ENCODE results near the gene CZIB.

The CZIB gene

GRCh38 chr1:53220171-53220961 is at the start of gene CZIB:
CZIB (minus strand) TSS chr1:53220634; CDS start chr1:53220575, 59 bp downstream.
- Histone ChIP-seq H3K9me3 (ENCODE audit: insufficient read depth, low read length) (no peaks in the 10 kb centered on the region; the same call in 1 of the 2 replicates), H3K9ac (ENCODE audit: insufficient read length, low read depth) (peak within 1 kb of the TSS; percentile 100), H3K4me1 (ENCODE audit: insufficient read depth, insufficient read length) (no peaks in the 10 kb centered on the region), H3K4me3 (ENCODE audit: insufficient read length, low read depth) (peak within 1 kb of the TSS; percentile 98), H3K36me3 (ENCODE audit: insufficient read depth, insufficient read length, low read length) (peaks cover 36% of the 10 kb centered on the region), H3K27me3 (ENCODE audit: insufficient read depth, insufficient read length) (no peaks in the 10 kb centered on the region)
- peak; percentile 89 for DNase-seq (ENCODE audit: low read depth, low spot score)
- TF ChIP-seq YY1 (IDR thresholded peaks at IDR 0.05; ENCODE audit: insufficient read depth, insufficient read length) (no peak), ZNF274 (IDR thresholded peaks at IDR 0.05; ENCODE audit: low read depth, low read length) (no peak), SUZ12 (IDR thresholded peaks at IDR 0.05; ENCODE audit: extremely low read depth, insufficient read depth, insufficient read length) (no peak)

- no peak for TF ChIP-seq SUZ12 (IDR thresholded peaks at IDR 0.05; ENCODE audit: extremely low read depth, insufficient read depth, insufficient read length)
- no peak for TF ChIP-seq ZNF274 (IDR thresholded peaks at IDR 0.05; ENCODE audit: low read depth, low read length)
- TF ChIP-seq YY1 (IDR thresholded peaks at IDR 0.05; ENCODE audit: insufficient read depth, insufficient read length), result no peak
- Histone ChIP-seq H3K27me3 (ENCODE audit: insufficient read depth, insufficient read length) (no peaks in the 10 kb centered on the region), H3K4me1 (ENCODE audit: insufficient read depth, insufficient read length) (no peaks in the 10 kb centered on the region), H3K9ac (ENCODE audit: insufficient read length, low read depth) (no peak overlapping the region), H3K36me3 (ENCODE audit: insufficient read depth, insufficient read length, low read length) (peaks cover 99% of the 10 kb centered on the region), H3K9me3 (ENCODE audit: insufficient read depth, low read length) (peaks cover 18% of the 10 kb centered on the region; the same call in 1 of the 2 replicates), H3K4me3 (ENCODE audit: insufficient read length, low read depth) (no peak overlapping the region)
- DNase-seq (ENCODE audit: low read depth, low spot score), result no peak
These were observed 49.7 kb upstream of the CZIB start for GRCh38 chr1:53270107-53270506.

GRCh38 chr1:53267761-53268160 is 47.3 kb upstream of the CZIB start:
- H3K4me3 ChIP-seq (ENCODE audit: insufficient read length, low read depth), result no peak overlapping the region
- no peaks in the 10 kb centered on the region for H3K4me1 ChIP-seq (ENCODE audit: insufficient read depth, insufficient read length)
- H3K27me3 ChIP-seq (ENCODE audit: insufficient read depth, insufficient read length), result no peaks in the 10 kb centered on the region
- H3K9me3 ChIP-seq (ENCODE audit: insufficient read depth, low read length), result peaks cover 18% of the 10 kb centered on the region; the same call in 1 of the 2 replicates
- peaks cover 99% of the 10 kb centered on the region for H3K36me3 ChIP-seq (ENCODE audit: insufficient read depth, insufficient read length, low read length)
- TF ChIP-seq SUZ12 (IDR thresholded peaks at IDR 0.05; ENCODE audit: extremely low read depth, insufficient read depth, insufficient read length) (no peak), YY1 (IDR thresholded peaks at IDR 0.05; ENCODE audit: insufficient read depth, insufficient read length) (no peak), ZNF274 (IDR thresholded peaks at IDR 0.05; ENCODE audit: low read depth, low read length) (no peak)
- H3K9ac ChIP-seq (ENCODE audit: insufficient read length, low read depth), result no peak overlapping the region
- no peak for DNase-seq (ENCODE audit: low read depth, low spot score)

GRCh38 chr1:53266038-53266437 is 45.6 kb upstream of the CZIB start:
- Histone ChIP-seq H3K9ac (ENCODE audit: insufficient read length, low read depth) (no peak overlapping the region), H3K27me3 (ENCODE audit: insufficient read depth, insufficient read length) (no peaks in the 10 kb centered on the region), H3K36me3 (ENCODE audit: insufficient read depth, insufficient read length, low read length) (peaks cover 99% of the 10 kb centered on the region), H3K4me1 (ENCODE audit: insufficient read depth, insufficient read length) (no peaks in the 10 kb centered on the region), H3K9me3 (ENCODE audit: insufficient read depth, low read length) (peaks cover 4% of the 10 kb centered on the region; the same call in 1 of the 2 replicates), H3K4me3 (ENCODE audit: insufficient read length, low read depth) (no peak overlapping the region)
- DNase-seq (ENCODE audit: low read depth, low spot score), result no peak
- TF ChIP-seq SUZ12 (IDR thresholded peaks at IDR 0.05; ENCODE audit: extremely low read depth, insufficient read depth, insufficient read length), result no peak
- no peak for TF ChIP-seq ZNF274 (IDR thresholded peaks at IDR 0.05; ENCODE audit: low read depth, low read length)
- no peak for TF ChIP-seq YY1 (IDR thresholded peaks at IDR 0.05; ENCODE audit: insufficient read depth, insufficient read length)

- no peak for DNase-seq (ENCODE audit: low read depth, low spot score)
- H3K9ac ChIP-seq (ENCODE audit: insufficient read length, low read depth), result no peak overlapping the region
- H3K4me1 ChIP-seq (ENCODE audit: insufficient read depth, insufficient read length), result no peaks in the 10 kb centered on the region
- no peak for TF ChIP-seq ZNF274 (IDR thresholded peaks at IDR 0.05; ENCODE audit: low read depth, low read length)
- H3K27me3 ChIP-seq (ENCODE audit: insufficient read depth, insufficient read length), result no peaks in the 10 kb centered on the region
- H3K9me3 ChIP-seq (ENCODE audit: insufficient read depth, low read length), result no peaks in the 10 kb centered on the region; the same call in 1 of the 2 replicates
- H3K4me3 ChIP-seq (ENCODE audit: insufficient read length, low read depth), result no peak overlapping the region
- peaks cover 99% of the 10 kb centered on the region for H3K36me3 ChIP-seq (ENCODE audit: insufficient read depth, insufficient read length, low read length)
These were observed 45.1 kb upstream of the CZIB start for GRCh38 chr1:53265581-53265980.

- TF ChIP-seq SUZ12 (IDR thresholded peaks at IDR 0.05; ENCODE audit: extremely low read depth, insufficient read depth, insufficient read length), result no peak
- TF ChIP-seq ZNF274 (IDR thresholded peaks at IDR 0.05; ENCODE audit: low read depth, low read length), result no peak
- TF ChIP-seq YY1 (IDR thresholded peaks at IDR 0.05; ENCODE audit: insufficient read depth, insufficient read length), result no peak
- peaks cover 99% of the 10 kb centered on the region for H3K36me3 ChIP-seq (ENCODE audit: insufficient read depth, insufficient read length, low read length)
- no peak for DNase-seq (ENCODE audit: low read depth, low spot score)
- no peaks in the 10 kb centered on the region for H3K9me3 ChIP-seq (ENCODE audit: insufficient read depth, low read length)
- H3K4me1 ChIP-seq (ENCODE audit: insufficient read depth, insufficient read length), result no peaks in the 10 kb centered on the region
- no peak overlapping the region for H3K9ac ChIP-seq (ENCODE audit: insufficient read length, low read depth)
- H3K4me3 ChIP-seq (ENCODE audit: insufficient read length, low read depth), result no peak overlapping the region
- no peaks in the 10 kb centered on the region for H3K27me3 ChIP-seq (ENCODE audit: insufficient read depth, insufficient read length)
These were observed 43.6 kb upstream of the CZIB start for GRCh38 chr1:53264048-53264447.

GRCh38 chr1:53262000-53262399 is 41.6 kb upstream of the CZIB start:
- Histone ChIP-seq H3K36me3 (ENCODE audit: insufficient read depth, insufficient read length, low read length) (peaks cover 99% of the 10 kb centered on the region), H3K27me3 (ENCODE audit: insufficient read depth, insufficient read length) (no peaks in the 10 kb centered on the region), H3K9ac (ENCODE audit: insufficient read length, low read depth) (no peak overlapping the region), H3K4me3 (ENCODE audit: insufficient read length, low read depth) (no peak overlapping the region), H3K4me1 (ENCODE audit: insufficient read depth, insufficient read length) (no peaks in the 10 kb centered on the region), H3K9me3 (ENCODE audit: insufficient read depth, low read length) (no peaks in the 10 kb centered on the region)
- no peak for DNase-seq (ENCODE audit: low read depth, low spot score)
- TF ChIP-seq YY1 (IDR thresholded peaks at IDR 0.05; ENCODE audit: insufficient read depth, insufficient read length) (no peak), ZNF274 (IDR thresholded peaks at IDR 0.05; ENCODE audit: low read depth, low read length) (no peak), SUZ12 (IDR thresholded peaks at IDR 0.05; ENCODE audit: extremely low read depth, insufficient read depth, insufficient read length) (no peak)
